HL-60/S4 treated with phorbol 12-myristate 13-acetate at 8.2 ng/mL for 4 days and 3 days (cell line): Measurements from ENCODE around the gene ARL13A.
"Not testable (repeated sequence)": the region's sequence is repeated elsewhere in the genome, so short reads cannot be mapped to it uniquely, and the experiment has no call there.

Source experiments
- in situ Hi-C: fragments of 300-500 bp; cut with MboI; formaldehyde crosslinking; loops from 2 replicates; pipeline ENCODE4 v1.15.0; 2022; ENCODE audit warnings: low sequenced_read_pairs

Gene ARL13A

DNA sequence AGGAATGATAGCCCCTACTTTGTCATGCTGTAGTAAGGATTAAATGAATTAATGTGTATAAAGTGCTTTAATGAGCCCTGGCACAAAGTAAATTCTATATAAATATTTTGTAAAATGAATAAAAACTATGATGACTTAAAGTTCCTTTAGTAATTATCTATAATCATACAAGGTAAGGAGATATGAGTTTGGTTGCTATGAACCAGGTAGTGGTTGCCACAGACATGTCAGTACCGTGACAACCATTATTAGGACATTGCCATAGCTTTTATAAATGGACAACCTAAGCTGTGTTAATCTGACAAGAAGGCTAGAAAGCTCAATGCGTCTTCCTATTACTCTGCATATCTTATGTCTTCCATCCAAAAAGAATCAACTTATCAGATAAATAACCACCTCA lies at the start of gene ARL13A:
TSS of gene ARL13A (plus strand) at position 301 of the 400 bp plus-strand sequence. CDS start 3,982 bp downstream, outside the sequence.
- in situ Hi-C loops: no loop called here

DNA sequence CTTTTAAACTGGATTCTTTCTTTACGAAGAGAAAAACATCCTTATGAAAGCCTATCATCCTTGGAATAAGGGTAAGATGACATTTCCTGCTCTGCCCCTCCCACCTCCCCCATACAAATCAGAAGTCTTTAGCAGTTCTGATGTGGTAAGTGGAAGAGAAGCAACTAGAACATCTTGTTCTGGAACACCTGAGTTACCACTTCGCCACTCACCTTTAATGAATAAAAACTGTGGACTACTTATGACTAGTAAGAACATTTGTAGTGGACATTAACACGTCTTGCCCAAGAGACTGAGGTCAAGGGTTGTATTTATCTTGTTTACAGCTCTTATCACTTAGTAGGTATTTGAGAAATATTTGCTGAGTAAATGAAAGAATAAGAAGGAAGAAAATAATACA lies 45.1 kb upstream of the ARL13A start:
- in situ Hi-C loops: no loop called here

DNA sequence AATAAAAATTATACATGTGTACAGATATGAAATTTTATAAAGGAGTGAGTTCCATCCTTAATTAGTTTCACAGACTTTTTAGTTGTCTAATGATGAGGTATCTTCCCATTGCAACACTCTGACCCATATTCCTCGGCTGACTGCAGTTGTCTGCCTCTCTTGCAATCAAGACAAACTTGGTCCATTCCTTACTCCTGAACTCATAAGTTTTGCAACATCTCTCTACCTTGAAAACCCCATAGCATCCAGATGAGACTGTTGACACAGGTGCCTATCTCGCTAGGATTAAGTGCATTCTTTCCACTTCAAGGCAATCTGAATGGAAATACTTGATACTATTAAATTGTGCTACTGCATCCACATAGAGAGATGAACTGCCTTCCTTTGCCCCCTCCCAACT lies 43.1 kb upstream of the ARL13A start:
- in situ Hi-C loops: no loop called here

DNA sequence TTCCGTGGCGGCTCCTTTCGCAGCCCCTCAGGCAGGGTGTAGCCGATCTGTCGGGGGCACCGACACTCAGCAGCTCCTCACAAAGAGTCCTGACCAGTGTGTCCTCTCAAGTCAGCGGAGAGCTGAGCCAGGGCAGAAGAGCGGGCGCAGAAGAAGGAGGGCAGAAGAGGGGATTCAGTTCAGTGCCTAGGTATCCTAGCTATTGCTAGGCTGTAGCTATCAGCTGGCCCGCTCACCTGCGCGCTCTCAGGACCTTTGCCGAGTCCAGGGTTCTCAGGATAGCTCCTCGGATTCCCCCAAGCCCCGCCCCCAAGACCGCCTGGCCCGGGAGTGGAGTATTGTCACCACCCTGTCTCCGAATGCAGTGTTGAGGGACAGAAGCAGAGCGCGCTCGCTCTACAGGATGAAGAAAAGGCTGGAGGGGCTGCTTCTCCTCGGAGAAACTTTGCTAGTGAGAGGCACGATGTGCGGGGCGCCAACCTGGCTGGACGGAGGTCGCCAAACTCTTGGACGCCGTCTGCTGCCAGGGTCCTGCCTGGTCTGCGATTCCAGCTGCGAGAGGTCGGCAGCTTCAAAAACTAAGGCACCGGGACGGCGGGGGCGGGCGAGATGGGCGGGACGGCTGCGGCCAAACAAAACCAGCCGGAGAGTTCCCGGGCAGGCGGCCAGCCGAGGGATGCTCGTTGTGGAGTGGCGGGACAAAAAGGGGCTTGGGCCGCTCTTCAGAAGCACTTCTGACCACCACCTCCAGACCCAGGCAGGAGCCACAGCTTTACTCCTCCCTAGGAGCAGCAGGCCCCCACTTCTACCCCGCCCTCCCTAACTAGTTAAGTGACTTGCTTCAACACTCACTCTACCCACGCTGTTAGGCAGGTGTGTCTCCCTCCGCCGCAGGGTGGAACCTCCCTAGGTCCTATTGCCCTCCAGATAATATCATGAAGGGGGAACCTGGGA lies 40.6 kb upstream of the ARL13A start, which contains the start of gene XKRX:
TSS of gene XKRX (minus strand) at position 258 of the 954 bp plus-strand sequence. CDS start 613 bp downstream, outside the sequence.
- in situ Hi-C loops: no loop called here

DNA sequence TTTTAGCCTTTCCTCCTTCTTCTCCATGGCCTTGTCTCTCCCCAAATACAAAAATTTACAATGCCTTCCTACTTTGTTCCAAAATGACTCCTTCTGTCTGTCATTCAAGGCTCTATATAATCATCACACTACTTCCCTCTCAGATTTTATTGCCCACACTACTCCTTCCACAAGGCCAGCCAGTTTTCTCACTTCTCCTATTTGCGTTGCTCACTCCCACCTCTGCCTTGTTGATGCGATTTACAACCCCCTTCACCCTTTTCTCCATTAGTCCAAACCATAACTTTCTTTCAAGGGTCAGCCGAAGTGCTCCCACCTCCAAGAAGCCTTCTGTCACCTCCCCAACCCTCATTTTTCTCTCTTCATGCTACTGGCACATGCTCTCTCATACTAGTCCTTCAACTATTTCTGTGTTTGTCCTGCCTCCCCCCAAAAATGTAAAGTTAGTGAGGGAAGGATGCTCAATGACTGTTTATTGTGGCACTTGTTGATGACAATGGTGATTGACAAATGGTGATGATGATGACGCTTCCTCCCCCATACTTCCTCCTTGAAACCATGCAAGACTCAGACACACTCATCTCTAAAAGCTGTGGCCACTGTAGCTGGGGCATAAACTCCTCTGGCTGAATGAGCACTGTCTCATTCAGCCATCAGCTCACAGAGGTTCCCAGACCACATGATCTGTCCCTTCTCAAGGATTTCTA lies 38.1 kb upstream of the ARL13A start:
- in situ Hi-C loops: no loop called here

DNA sequence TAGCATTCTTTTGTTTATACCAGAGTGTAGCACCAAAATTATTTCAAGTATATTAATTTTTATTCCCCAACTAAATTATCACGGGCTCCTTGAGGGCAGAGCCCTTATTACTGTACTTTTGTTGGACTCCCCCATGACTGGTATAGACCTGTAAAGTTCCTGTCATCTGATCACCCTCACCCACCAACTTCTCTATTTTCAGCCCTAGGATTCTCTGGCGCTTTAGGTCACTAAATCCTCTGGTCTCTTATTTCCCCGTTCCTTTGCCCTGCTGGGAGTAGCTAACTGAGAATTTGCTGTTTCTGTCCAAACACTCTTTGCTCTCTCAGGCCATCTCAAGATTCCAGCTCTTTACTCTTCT lies 37.6 kb upstream of the ARL13A start:
- in situ Hi-C loops: no loop called here

DNA sequence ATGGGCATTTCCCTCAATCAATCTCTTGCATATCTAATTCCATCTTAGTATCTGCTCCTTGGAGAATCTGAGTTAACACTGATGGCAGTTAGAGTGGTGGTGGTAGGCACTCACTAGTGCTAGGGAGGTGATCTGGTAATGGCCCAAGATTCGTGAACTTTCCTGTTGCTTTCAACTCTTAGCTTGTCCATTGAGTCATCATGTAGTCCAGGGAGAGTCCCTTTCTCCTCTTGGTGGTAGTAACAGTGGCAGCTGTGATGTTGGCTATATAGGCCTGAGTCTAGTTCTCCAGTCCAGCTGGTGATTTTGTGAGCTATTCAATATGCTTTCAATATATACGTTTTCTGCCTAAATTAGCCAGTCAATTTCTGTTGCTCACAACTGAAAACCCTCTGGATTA lies 33.7 kb upstream of the ARL13A start:
- in situ Hi-C loops: no loop called here

DNA sequence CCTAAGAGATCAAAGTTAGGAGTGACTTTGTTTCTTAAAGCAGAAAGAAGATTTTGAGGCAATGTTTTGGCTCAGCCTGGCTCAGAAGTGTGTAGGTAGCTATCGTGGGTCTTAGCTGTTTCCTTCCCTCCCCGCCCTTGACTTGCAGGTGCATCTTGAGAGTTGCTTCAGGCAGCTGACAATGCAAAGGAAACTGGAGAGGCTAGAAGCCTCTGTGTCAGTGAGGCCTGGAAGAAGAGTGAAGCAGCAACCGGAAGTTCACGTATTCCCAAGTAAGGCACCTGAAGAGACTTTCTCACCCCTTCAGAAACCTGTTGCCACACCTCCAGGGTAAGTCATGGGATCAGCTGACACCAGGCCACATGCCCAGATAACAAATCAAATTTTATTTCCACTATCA lies 30.2 kb upstream of the ARL13A start:
- in situ Hi-C loops: no loop called here

DNA sequence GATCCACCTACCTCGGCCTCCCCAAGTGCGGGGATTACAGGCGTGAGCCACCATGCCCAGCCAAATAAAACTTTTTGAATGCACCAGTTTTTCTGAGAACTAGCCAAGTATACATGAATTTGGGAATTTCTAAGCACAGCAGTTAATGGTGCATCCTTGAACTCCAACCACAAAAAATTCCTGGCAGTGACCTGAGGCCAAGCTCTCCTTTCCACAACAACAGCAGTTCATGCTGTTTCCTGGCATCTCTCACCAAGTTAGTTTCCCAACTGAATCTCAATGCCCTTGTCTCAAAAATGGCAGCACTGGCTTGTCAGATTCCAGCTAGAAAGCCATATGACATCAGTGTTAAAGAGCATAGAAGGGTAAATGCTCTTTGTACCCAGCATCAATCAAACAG lies 24.9 kb upstream of the ARL13A start:
- in situ Hi-C loops: no loop called here

DNA sequence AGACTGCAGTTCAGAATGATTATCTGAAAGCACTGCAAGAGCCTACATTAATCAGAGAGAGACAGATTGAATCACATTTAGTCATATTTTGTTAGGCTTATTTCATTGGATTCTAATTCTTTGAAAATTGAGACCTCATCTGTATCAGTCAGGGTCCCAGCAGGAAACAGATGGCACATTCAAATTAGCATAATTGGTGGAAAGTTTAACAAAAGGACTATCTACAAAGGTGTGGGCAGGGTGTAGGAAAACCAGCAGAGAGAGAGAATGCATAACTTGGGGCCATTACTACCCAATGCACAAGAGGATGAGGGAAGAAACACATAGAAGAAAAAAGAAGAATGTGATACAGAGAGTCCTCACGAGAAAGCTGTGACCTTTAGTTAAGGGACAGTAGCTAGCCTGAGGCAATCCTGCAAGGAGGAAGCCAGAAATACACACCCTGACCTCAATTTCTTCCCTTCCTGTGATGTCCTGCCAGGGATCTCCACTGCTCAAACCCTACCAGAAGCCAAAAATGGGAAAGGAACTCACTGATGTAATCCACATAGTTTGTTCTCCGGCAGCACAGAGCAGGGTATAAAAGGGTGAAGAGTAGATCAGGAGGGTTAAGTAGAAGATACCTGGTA lies 23.1 kb upstream of the ARL13A start:
- in situ Hi-C loops: no loop called here

DNA sequence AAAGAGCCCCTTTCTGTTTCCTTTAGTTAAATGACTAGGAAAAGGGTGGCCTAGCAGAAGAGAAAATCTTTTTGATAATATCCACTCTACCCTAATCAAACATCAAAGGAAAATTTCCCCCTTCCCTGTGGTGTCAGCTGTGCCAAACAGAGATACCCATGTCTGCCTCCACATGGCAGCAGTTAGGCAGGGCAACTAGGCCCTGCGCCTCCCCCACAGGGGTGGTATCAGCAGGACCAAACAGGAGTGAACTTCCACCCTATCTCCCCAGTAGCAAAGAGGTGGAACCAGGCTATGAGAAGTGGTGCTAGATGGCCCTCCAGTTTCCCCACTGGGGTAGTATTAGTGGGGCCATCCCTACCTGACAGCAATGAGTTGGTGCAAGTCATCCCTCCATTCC lies 21.0 kb upstream of the ARL13A start:
- in situ Hi-C loops: no loop called here

DNA sequence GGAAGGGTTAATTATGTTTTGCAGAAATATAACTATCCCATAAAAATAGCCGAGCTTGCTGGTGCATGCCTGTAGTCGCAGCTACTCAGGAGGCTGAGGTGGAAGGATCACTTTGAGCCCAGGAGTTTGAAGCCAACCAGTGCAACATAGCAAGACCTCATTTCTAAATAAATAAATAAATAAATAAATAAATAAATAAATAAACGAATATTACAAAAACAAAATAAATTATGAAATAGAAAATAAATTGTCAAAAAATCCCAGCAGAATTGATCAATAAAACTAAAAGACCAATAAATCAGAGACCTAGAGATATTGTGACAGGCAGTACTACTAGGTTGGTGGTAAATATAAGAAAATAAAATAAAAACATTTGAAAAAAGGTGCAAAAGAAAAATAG lies 6.7 kb upstream of the ARL13A start:
- in situ Hi-C loops: no loop called here

DNA sequence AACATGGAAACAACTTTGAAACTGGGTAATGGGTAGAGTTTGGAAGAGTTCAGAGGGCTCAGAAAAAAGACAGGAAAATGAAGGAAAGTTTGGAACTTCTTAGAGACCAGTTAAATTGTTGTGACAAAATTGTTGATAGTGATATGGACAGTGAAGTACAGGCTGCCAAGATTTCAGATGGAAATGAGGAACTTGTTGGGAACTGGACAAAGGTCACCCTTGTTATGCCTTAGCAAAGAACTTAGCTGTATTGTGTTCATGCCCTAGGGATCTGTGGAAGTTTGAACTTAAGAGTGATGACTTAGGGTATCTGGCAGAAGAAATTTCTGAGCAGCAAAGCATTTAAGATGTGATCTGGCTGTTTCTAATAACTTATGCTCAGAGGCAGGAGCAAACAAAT lies 5.1 kb upstream of the ARL13A start:
- in situ Hi-C loops: no loop called here

DNA sequence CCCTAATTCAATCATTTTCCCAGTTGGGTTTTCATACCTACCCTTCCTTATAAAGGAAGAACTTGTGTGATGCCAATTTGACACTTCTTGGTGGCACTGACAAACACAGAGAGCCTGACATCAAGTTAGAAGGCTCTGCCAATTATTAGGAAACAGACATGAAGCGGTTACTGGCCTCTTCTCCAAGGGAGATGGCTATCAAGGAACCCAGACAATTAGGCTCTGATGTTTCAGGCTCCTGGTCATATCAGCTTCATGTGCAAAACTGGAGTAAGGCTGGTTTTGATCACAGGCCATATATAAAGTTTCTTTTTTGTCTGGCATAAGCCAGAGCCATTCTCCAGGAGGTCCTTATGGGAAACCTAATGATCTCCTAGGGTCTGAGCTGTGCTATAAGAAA lies 428 bp downstream of the ARL13A start:
- in situ Hi-C loops: no loop called here

DNA sequence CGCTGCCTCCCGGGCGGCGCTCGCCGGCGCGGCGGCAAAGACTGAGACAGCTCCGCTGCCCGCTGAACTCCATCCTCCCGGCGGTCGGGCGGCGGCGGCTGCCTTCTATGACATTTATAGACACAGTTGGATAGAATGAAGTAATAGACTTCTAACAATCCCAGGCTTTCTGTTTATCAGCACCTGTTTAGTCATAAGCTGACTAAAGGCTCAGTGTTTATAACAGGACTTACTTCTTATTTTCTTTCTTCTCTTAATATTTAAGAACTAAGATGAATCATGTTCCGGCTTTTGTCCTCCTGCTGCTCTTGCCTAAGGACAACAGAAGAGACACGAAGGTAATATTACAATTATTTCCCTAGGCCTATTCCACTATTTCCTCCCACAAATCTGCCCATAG lies 3.9 kb downstream of the ARL13A start:
- in situ Hi-C loops: no loop called here

DNA sequence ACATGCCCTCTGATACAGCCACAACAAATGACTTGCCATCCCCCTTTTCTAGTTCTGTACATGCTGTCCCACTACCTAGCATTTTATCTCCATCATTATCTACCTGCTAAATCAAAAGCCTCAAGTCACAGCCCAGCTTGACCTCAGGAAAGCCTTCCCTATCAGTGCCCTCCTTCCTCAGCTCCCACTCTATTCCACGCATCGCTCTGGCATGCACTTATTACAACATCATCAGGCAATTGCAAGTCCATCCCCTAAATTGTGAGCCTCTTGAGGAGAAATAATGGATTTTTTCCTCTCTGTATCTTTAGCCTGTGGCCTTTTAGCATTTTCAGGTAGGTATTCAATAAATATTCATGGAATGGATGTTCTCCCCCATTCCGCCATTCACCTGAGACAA lies 5.7 kb downstream of the ARL13A start:
- in situ Hi-C loops: no loop called here

DNA sequence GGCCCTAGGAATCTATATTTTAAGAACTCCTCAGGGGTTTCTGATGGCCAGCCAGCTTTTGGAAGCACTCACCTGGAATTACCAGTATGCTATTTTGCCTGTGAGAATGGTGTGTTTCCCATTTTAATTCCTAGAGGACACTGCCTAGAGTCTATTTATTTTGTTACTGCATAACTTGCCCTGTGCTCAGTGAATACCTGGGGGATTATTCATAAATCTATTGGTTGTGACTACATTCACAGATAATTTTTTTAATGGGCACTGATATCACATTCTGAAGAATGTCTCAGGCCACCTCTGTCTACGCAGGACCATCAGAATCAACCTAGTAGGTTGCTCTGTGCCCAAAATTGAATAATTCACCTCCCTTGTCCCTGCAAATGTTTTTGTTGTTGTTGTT lies 6.7 kb downstream of the ARL13A start:
- in situ Hi-C loops: no loop called here

DNA sequence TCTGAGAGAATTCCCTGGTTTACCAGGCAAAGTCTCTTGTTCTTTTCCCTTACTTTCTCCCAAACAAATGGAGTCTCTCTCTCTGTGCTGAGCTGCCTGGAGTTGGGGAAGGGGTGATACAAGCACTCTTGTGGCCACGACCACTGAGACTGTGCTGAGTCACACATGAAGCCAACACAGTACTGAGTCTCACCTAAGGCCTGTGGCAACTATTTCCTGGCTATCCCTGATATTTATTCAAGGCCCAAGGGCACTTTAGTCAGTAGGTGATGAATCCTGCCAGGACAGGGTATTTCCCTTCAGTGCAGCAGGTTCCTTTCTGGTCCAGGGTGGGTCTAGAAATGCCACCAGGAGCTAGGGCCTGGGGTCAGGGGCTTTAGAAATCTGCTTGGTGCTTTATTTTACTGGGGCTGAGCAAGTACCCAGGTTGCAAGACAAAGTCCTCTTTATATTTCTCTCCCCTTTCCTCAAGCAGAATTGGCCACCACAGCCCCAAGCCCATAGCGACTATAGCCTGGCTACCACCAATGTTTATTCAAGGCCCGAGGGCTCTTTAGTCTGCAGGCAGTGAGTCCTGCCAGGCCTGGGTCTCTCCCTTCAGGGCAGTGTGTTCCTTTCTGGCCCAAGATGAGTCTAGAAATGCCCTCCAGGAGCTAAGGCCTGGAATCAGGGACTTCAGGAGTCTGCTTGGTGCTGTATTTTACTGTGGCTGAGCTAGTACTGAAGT lies 10.5 kb downstream of the ARL13A start:
- in situ Hi-C loops: no loop called here

DNA sequence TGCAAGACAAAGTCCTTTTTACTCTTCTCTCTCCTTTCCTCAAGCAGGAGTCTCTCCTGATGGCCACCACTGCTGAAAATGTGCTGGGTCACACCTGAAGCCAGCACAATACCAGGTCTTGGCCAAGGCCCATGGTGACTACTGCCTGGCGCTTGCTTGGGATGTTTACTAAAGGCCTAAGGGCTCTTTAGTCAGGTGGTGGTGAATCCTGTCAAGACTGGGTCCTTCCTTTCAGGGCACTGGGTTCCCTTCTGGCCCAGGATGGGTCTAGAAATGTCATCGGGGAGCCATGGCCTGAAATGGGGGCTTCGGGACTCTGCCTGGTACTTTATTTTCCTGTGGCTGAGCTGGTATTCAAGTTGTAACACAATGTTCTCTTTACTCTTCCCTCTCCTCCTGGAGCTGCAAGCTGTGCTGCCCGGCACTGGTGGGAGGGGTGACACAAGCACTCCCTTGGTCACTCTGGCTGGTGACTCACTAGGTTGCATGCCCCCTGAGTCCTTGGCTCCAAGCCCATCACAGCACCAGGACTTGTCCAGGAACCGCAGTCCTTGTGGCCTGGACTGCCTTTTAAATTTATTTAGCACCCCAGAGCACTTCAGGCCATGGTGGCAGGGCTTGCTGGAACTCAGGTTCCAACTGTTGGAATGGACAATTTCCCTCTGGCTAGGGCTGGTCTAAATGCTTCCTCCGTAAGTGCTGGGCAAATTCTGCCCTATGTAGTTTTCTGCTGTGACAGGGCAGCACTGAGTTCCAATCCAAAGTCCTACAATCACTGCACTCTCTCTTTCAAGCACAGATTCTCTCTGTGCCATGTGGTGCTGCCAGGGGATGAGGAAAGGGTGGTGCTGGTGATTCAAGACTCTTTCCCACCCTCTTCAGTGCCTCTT lies 11.3 kb downstream of the ARL13A start:
- in situ Hi-C loops: no loop called here

DNA sequence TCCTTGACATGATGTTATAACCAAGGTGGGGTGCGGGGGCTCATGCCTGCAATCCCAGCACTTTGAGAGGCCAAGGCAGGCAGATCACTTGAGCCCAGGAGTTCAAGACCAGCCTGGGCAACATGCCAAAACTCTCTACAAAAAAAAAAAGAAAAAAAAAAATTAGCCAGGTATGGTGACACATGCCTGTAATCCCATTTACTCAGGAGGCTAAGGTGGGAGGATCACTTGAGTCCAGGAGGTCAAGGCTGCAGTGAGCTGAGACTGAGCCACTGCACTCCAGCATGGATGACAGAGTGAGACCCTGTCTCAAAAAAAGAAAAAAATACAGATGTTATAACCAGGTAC lies 12.0 kb downstream of the ARL13A start:
- in situ Hi-C loops: not testable (repeated sequence)
